Stimulated activated CD4-positive, alpha-beta T cell treated with anti-CD3 and anti-CD28 coated beads, Interleukin-4, amount 100 ng/mL, for 1 hour (primary cell): Measurements from ENCODE around the gene GRSF1.
"Not testable (repeated sequence)": the region's sequence is repeated elsewhere in the genome, so short reads cannot be mapped to it uniquely, and the experiment has no call there.

Source experiments
- DNase-seq: peaks from one replicate; pipeline ENCODE4 v3.0.0-alpha.2; 2020

The GRSF1 gene

DNA sequence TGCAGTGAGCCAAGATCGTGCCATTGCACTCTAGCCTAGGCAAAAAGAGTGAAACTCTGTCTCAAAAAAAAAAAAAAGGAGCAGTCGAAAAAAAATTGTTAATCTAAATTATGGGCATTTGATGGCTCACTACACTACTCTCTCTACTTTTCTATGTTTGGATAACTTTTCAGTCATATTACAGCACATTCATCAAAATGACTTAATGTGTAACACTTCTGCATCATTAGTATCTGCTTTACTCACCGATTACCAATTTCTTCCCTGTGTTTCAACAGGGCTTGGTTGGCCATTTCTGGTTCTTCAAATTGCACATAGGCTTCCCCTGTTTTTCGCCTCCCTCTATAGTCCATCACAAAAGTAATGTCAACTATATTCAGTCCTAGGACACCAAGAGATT lies 8.4 kb downstream of the GRSF1 start:
- DNase-seq, result no peak

DNA sequence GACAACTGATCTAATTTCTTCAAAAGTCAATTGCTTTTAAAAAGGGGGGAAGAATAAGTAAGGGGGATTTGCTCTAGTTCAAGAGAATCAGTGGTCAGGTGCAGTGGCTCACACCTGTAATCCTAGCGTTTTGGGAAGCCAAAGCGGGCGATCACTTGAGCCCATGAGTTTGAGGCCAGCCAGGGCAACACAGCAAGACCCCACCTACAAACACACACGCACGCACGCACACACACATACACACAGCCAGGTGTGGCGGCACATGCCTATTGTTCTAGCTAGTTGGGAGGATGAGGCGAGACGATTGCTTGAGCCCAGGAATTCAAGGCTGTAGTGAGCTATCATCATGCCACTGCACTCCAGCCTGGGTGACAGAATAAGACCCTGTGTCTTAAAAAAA lies 9.6 kb downstream of the GRSF1 start:
- no peak for DNase-seq

DNA sequence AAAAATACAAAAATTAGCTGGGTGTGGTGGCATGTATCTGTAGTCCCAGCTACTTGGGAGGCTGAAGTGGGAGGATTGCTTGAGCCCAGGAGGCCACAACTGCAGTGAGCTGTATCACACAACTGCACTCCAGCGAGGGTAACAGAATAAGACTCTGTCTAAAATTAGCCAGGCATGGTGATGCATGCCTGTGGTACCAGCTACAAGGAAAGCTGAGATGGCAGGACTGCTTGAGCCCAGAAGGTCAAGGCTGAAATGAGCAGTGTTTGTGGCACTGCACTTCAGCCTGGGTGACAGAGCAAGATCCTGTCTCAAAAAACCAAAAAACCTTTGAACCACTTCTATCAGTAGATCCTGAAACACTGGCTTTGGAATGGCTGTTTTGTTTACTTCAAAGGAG lies 10.2 kb downstream of the GRSF1 start:
- no peak for DNase-seq

DNA sequence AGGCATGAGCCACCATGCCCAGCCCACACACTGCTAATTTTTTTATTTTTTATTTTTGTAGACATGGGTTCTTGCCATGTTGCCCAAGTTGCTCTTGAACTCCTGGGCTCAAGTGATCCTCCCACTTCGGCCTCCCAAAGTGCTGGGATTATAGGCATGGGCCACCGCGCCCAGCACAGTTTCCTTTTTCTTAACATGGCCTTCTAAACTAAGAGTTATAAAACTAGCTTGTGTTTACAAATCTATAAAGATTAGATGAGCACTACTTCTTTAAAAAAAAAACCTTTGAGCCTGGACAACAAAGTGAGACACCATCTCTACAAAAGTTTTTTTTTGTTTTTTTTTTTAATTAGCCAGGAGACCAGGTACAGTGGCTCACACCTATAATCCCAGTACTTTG lies 10.7 kb downstream of the GRSF1 start:
- no peak for DNase-seq

DNA sequence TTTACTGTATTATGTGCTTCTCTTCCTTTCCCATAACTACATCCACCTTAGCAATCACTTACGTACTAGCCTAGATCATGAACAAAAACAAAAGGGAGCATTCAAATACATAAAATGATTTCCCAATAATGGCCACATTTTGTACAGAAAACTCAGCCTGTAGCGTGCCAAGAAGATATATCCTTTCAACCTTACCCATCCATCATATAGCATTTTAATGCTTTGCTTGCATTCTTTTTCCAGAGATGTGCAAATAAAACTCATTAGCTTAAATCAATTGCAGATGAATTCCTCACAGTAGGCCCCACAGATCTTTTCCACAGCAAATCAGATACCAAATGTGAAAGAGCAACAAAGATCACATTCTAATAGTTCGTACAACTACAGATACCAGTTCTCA lies 20.8 kb downstream of the GRSF1 start:
- no peak for DNase-seq

DNA sequence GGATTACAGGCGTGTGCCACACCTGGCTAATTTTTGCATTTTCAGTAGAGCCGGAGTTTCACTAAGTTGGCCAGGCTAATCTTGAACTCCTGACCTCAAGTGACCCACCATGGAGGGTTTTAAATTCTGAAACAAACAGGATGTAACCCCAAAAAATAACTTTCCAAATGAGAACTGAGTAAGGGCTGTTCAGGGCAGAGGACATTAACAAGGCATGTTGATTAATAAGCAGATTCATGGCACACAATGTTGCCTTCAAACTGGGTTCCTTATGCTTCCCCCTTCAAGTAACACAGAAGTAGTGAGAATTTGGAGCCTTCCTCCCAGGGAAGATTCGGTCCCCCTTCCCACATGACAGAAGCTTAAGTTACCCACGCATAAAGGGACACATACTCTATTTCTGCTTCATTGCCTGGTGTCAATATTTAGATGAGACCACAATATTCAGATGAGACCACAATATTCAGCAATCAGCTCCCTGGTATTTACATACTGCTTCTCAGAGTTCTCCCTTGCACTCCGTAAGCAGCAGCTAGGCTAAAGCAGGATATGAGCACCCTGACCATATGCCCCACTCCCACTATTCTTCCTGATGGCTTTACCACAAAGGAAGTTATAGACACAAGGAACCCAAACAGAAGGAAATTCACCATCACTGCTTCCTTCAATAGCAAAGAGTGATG lies 21.4 kb downstream of the GRSF1 start:
- DNase-seq, result no peak

DNA sequence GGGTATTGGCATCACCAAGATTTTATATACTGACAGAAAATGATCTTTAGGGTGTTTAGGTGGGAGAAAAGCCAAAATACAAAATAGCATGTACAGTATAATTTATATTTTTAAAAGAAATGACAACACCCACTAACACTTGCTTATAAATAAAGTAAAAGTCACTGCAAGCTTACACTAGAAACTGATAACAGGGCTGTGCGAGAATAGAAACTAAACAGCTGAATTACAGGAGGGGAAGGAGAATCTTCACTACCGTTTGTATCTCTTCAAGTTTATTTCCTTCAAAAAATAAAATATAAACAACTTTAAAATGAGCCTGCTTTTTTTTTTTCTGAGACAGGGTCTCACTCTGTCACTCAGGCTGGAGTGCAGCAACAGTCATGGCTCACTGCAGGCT lies 22.8 kb downstream of the GRSF1 start:
- DNase-seq, result no peak

DNA sequence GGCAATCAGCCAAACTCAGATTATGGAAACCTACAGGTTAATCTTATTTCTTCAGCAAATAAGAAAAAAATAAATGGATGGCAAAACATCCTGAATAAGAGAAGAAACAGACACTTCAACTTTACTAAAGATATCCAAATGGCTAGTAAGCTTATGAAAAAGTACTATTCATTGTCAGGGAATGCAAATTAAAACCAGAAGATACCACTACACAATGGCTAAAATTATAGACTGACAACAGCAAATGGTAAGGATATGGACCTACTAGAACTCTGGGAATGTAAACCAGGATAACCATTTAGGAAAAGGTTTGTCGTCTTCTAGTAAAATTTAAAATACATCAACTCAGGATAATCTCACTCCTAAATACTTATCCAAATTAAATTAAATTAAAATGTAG lies 24.3 kb downstream of the GRSF1 start:
- no peak for DNase-seq

DNA sequence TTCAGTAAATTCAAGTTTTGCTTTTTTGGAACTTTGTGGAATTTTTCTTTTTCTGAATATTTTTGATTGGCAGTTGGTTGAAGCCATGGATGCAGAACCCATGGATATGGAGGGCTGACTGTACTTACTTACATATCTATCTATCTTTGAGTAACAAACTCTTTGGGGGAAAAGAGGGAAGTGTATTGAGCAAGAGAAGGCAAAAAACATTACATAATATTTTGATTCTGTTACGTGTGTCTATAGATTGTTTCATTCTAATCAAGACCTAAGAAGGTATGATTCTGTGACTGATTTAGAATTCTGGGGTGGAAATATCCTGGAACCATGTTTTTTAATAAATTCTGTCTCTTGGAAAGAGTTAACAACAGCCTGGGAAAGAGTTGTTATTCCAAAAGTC lies 31.5 kb downstream of the GRSF1 start:
- DNase-seq, result no peak

DNA sequence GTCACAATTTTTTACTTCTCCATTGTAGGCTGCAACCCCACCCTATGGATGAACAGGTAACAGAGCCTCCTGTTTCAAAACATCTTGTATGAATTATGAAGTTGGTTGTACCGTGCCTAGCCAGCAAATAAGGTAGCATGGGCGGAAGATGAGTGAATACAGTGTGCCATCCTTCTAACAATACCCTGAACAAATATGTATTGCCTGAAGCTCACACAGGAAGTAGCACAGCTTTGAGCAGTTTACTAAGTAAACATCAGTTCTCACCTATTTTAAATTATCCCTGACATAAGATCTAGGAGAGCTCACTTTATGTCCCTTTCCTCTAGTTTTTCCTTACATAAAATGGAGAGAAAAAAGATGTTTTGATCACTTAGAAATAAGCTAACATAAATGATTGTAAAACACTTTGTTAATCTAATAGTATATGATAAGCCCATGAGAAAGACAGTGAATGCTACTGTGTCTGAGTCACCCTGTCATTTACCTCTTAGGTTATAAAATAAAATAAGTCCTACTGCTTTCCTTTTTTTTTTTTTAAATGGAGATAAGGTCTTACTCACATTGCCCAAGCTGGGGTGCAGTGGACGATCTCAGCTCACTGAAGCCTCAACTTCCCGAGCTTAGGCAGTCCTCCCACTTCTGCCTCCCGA lies 36.6 kb downstream of the GRSF1 start:
- DNase-seq, result no peak

DNA sequence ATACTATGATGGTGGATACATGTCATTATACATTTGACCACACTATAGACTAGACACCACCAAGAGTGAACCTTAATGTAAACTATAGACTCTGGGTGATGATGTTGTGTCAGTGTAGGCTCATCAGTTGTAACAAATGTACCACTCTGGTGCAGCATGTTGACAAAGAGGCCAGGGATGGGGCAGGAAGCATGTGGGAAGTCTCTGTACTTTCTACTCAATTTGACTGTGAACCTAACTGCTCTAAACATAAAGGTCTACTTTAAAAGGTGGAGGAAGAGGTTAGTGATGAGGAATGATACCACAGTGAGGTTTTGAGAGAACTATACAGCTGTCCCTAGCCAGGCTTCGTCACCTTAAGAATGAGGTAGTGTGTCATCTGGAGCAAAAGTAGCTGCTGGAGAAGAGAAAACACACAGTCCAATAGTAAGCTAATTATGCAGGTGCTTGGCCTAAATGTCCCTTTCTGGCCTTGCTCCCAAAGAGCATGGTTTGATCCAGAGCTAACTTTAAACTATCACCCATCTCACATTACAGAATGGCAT lies 38.4 kb downstream of the GRSF1 start:
- DNase-seq, result no peak

DNA sequence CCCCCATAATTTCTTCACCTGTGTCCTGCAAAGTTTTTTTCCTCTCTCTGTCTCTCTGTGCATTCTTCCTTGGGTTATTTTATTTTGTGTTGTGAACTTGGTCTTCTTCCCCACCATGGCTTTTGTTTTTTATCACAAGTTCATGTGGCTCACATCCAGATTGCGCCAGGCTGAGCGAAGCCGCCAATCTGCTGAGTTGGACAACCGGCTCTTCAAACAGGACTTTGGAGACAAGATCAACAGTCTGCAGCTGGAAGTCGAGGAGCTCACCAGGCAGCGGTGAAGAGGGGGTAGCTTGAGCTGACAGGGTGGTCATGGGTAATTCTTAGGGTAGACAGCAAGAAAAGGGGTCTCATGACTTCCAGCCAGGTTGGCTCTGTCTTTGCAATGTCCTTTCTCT lies 46.1 kb downstream of the GRSF1 start:
- no peak for DNase-seq

DNA sequence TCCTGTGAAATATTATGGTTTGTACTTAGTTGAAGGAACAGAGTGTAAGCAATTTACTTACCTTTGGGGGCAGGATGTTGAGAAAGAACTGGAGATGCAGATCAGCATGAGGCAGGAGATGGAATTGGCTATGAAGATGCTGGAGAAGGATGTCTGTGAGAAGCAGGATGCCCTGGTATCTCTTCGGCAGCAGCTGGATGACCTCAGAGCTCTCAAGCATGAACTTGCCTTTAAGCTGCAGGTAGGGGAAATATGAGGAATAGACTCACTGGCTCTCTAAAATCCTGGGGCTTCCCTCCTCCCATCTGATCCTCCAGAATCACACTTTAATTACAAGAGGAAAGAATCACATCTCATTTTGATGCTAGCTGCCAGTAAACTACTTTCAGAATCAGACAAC lies 51.0 kb downstream of the GRSF1 start:
- no peak for DNase-seq

DNA sequence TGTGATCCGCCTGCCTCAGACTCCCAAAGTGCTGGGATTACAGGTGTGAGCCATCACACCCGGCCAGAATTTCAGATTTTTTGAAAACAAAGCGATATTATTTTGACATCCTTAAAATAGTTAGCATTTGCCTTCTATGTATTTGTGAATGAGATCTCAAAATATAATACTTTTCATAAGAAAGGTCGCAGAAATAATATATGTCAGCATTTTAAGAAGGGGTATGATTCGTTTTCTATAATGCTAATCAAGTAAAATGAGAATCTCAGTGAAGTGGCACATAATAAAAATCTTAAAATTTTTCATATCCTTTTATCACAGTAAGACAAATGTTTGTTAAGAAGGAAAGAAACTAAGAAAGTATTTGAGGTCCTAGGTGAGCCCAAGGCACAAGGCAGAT lies 52.2 kb downstream of the GRSF1 start:
- DNase-seq, result no peak

DNA sequence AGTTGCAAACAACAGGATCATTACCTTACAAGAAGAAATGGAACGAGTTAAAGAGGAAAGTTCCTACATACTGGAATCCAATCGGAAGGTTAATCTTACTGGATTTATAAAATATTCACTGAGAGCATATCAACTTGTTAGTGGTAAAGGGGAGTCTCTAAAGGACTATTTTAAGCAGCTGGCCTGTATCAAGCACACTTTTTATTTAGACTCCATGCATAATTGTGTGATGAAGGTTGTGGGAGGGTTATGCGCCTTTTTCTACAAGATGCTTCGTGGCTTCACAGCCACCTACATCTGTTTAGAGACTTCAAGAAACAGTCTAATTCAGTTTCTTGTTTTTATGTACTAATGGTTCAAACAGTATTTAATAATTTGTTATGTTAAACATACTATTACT lies 56.6 kb downstream of the GRSF1 start:
- DNase-seq, result no peak

DNA sequence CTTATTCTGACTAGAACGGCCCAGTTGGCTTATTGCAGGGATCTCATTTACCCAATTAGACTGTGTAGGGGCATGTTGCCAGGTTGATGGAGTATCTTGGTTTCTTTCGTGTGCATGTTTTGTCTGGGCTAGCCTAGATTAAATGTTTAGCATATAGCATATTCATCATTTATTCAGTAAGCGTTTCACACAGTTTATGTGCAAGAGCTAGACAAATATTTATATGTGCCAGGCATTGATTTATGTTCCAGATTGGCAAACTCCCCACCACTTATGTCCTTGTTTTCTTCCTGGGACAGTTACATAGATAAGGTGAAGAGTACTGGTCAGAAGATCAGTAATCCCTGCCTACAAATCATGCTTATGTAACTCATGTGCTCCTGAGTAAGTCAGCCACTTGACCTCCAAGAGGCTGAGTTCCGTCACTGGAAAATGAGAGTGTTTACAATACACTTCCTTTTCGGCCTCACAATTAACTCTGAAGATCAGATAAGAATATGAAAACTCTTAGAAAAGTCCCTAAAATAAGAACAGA lies 60.7 kb downstream of the GRSF1 start:
- no peak for DNase-seq

DNA sequence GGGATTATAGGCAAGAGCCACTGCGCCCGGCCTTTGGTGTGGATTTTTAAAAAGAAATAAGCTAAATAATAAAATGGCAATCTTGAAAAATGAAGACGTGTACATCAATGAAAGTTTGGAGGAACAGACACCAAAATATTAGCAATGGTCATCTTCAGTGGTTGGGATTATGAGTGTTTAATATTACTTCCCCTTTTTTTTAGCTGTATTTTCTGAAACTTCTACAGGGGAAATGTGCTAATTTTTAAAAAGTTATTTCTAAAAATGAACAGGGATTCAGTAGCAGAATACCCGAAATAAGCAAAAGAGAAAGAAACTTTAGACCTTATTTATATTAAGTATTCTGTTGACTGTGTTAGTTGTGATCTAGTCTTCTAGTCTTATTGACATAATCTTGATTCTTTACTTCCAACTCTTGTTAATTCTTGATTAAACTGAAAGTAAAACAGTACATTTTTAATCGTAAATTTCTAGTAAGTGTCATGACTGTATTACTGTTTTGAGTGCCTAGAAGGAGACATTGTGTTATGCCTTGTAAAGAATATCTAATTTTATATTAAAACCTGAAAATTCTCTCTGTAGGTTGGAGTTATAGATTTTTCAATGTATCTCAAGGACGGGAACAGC lies 66.6 kb downstream of the GRSF1 start:
- no peak for DNase-seq

DNA sequence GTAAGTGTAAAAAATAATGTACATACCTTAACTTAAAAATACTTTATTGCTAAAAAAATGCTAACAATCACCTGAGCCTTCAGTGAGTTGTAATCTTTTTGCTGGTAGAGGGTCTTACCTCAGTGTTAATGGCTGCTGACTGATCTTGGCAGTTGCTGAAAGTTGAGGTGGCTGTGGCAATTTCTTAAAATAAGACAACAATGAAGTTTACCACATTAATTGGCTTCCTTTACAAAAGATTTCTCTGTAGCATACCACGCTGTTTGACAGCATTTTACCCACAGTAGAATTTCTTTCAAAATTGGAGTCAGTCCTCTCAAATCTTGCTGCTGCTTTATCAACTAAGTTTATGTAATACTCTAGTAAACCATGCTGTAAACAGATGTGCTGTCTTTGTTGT lies 70.3 kb downstream of the GRSF1 start:
- DNase-seq, result not testable (repeated sequence)

DNA sequence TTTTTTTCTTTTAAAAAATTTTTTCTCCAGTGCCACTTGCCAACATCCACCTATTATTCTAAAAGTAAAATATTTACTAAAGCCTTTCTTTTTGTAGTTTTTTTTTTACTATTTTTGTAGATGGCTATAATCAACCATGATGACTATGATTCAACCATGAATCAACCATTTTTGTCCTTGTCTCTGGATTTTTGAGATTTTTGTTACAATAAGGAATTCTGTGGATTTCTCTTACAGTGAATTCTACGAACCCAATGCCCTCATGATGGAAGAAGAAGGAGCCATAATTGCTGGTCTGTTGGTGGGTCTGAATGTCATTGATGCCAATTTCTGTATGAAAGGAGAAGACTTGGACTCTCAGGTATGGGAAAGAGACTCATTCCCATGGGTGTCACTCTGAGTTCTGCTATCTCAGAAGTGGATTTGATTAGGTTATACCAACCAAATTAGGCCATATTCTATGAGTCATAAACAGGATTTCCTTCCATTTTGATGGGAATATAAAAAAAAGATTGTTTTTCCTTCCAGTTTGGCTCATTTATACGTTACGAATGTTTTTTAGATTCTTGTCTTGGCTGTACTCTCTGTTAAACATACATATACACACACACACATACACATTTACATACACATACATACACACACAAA lies 71.3 kb downstream of the GRSF1 start:
- DNase-seq, result no peak
